Colonic mucosa (tissue), 4 donors: ENCODE measurements around the gene SKP1. TPM values are rescaled to one million over a fixed set of nuclear protein-coding genes. Genes with fewer than 3 reads are reported as not detected.

Source experiments
- DNase-seq: peaks from one replicate; pipeline ENCODE4 v3.0.0-alpha.2; 2020
- H3K27ac ChIP-seq: fragments of 200-600 bp; one replicate; pipeline ENCODE4 v1.8.0; 2021
- H3K27me3 ChIP-seq: fragments of 200-600 bp; one replicate; pipeline ENCODE4 v1.8.0; 2021
- H3K36me3 ChIP-seq: fragments of 200-600 bp; one replicate; pipeline ENCODE4 v1.8.0; 2021
- H3K4me1 ChIP-seq: fragments of 200-600 bp; one replicate; pipeline ENCODE4 v1.8.0; 2021; ENCODE audit warnings: mild to moderate bottlenecking
- H3K4me3 ChIP-seq: fragments of 200-600 bp; one replicate; pipeline ENCODE4 v1.8.0; 2021
- H3K9ac ChIP-seq, 2 donors: one replicate each; pipeline ENCODE4 v1.7.0; 2013; ENCODE audit warnings: control low read depth in 2 of 2, low read depth in 2 of 2, low read length in 2 of 2
- H3K9me3 ChIP-seq: fragments of 200-600 bp; one replicate; pipeline ENCODE4 v1.8.0; 2021
- CTCF ChIP-seq: fragments of 200-600 bp; IDR thresholded peaks from one replicate; pipeline ENCODE4 v1.8.0; 2022; ENCODE audit warnings: antibody characterized with exemption, mild to moderate bottlenecking
- intact Hi-C: fragments of 100-400 bp; cut with DNase I; formaldehyde crosslinking; loops from one replicate; pipeline ENCODE4 v1.14.1; 2022
- total RNA-seq, 2 donors: library from RNA; stranded (reverse); fragmentation: NEBNext Ultra II Directional in 1 of 2; extraction: Animal tissue kit (Norgen Biotek cat#: 25700) in 1 of 2; gene quantifications; one replicate each; pipeline ENCODE4 v1.2.1, GENCODE V29; 2021
- donor health status: healthy.
- donor health status: DM: no; HTN: no; CAD: no.
- donor health status: DM: no; HTN: no; CAD: no.

Gene SKP1
- total RNA-seq, 2 donors from 2014 or later, result 235 to 272 TPM

- no peaks in the 10 kb centered on the region for H3K36me3 ChIP-seq
- no peak for DNase-seq
- no peak overlapping the region for H3K4me3 ChIP-seq
- H3K9ac ChIP-seq, result no peak overlapping the region
- H3K27ac ChIP-seq, result no peak overlapping the region
- no peak for TF ChIP-seq CTCF
- intact Hi-C loops, result no loop called here
- H3K9me3 ChIP-seq, result no peaks in the 10 kb centered on the region
- no peaks in the 10 kb centered on the region for H3K27me3 ChIP-seq
- H3K4me1 ChIP-seq, result no peaks in the 10 kb centered on the region
Observed at GRCh38 chr5:134120386-134121138, 56.2 kb downstream of the SKP1 start.

- TF ChIP-seq CTCF, result no peak
- H3K27me3 ChIP-seq, result no peaks in the 10 kb centered on the region
- no peaks in the 10 kb centered on the region for H3K4me1 ChIP-seq
- intact Hi-C loops, result no loop called here
- DNase-seq, result no peak
- no peaks in the 10 kb centered on the region for H3K36me3 ChIP-seq
- H3K9me3 ChIP-seq, result no peaks in the 10 kb centered on the region
- no peak overlapping the region for H3K27ac ChIP-seq
- H3K9ac ChIP-seq, result no peak overlapping the region
- H3K4me3 ChIP-seq, result no peak overlapping the region
Observed at GRCh38 chr5:134119720-134120119, 57.0 kb downstream of the SKP1 start.

- intact Hi-C loops, result no loop called here
Observed at GRCh38 chr5:134118212-134118835, 58.4 kb downstream of the SKP1 start.

GRCh38 chr5:134116789-134117761 lies 59.7 kb downstream of the SKP1 start:
- Histone ChIP-seq H3K27ac (no peak overlapping the region), H3K36me3 (no peaks in the 10 kb centered on the region), H3K9me3 (no peaks in the 10 kb centered on the region), H3K9ac (no peak overlapping the region), H3K27me3 (peaks cover 12% of the 10 kb centered on the region), H3K4me1 (no peaks in the 10 kb centered on the region), H3K4me3 (peak overlapping the region; percentile 40)
- TF ChIP-seq CTCF, result no peak
- no peak for DNase-seq
- intact Hi-C loops, result no loop called here

More at GRCh38 chr5:134118212-134118835, 58.4 kb downstream of the SKP1 start:
- no peak overlapping the region for H3K4me3 ChIP-seq
- no peak for TF ChIP-seq CTCF
- H3K27me3 ChIP-seq, result peaks cover 5% of the 10 kb centered on the region
- H3K4me1 ChIP-seq, result no peaks in the 10 kb centered on the region
- no peak overlapping the region for H3K27ac ChIP-seq
- DNase-seq, result no peak
- H3K36me3 ChIP-seq, result no peaks in the 10 kb centered on the region
- no peaks in the 10 kb centered on the region for H3K9me3 ChIP-seq
- no peak overlapping the region for H3K9ac ChIP-seq

- H3K4me3 ChIP-seq, result peak overlapping the region; percentile 40
- no peaks in the 10 kb centered on the region for H3K4me1 ChIP-seq
- no peaks in the 10 kb centered on the region for H3K9me3 ChIP-seq
- no peaks in the 10 kb centered on the region for H3K36me3 ChIP-seq
- H3K9ac ChIP-seq, result no peak overlapping the region
- peaks cover 12% of the 10 kb centered on the region for H3K27me3 ChIP-seq
- intact Hi-C loops, result no loop called here
- TF ChIP-seq CTCF, result no peak
- H3K27ac ChIP-seq, result no peak overlapping the region
- DNase-seq, result no peak
Observed at GRCh38 chr5:134116286-134116685, 60.5 kb downstream of the SKP1 start.
